ENCODE measurements around the gene PIP4K2A.

Gene PIP4K2A

DNA sequence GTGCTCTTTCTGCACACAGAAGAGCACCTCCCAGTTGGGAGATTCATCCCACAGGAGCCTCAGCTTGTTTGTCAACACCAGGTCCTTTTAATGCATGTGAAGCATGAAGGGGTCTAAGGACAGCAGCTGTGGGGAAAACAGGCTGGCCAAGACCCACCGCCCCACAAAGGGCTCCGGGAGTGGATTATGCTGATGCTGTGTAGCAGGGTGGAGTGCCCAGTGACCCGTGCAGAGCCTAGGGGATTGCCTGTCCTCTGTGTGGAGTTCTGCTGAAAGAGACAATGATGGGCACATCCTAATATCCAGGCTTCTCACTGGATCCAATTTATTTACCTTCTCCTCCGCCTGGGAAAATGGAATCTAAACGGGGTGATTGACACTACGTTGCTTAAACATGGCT is 74.0 kb downstream of the PIP4K2A start:
- no peak for DNase-seq (ENCODE audit: low read depth in 2 of 2)

DNA sequence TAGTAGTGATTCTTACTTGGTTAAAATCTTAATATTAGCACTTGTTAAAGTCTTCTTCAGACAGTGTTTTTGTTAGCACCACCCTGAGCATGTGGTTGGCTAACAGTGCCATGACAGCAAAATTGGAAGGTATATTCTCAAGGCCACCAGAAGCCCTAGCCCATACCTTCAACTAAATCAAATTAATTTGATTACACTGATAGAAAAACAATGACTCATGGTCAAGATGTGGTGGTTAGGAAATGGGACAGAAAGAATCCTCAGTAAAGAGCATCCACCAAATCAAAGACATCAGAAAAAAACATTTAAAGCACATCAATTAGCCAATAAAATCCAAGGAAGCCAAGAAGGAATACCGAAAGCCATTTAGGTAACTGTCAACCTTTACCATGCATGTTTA is 75.5 kb downstream of the PIP4K2A start:
- no peak for DNase-seq (ENCODE audit: low read depth in 2 of 2)

DNA sequence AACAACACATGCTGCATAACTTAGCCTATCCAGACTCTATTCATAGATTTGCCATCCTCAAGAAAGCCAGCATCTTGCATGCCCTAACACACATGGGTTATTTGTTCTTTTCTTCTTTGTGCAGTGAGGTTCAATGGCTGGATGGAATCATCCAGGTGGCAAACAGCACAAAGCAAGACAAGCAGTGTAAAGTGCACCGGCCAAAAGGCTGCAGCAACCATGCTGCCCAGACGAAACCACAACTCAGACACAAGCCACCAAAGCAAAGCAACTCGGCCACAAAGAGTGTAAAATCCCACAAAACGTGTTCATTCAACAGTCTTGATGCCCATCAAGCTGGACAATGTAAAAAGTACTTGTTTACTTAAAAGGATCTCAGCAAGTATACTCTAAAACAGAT is 76.9 kb downstream of the PIP4K2A start:
- no peak for DNase-seq (ENCODE audit: low read depth in 2 of 2)

DNA sequence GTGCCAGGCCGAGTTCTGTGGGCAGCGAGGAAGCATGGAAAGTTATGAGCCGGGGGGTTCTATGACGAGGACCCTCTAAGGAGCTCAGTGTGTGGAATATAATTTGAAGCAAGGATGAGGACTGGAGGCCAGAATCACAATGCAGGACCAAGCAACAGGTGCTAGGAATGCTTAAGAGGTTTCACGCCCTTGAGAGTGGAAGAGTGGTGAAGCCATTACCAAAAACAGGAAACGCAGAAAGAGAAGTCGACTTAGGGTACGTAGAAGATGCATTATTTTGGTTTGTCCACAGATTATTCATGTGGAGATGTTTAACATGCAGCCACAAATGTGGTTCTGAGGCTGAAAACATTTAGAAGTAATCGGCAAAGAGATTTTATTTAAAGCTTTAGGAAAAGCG is 78.7 kb downstream of the PIP4K2A start:
- no peak for DNase-seq (ENCODE audit: low read depth in 2 of 2)

DNA sequence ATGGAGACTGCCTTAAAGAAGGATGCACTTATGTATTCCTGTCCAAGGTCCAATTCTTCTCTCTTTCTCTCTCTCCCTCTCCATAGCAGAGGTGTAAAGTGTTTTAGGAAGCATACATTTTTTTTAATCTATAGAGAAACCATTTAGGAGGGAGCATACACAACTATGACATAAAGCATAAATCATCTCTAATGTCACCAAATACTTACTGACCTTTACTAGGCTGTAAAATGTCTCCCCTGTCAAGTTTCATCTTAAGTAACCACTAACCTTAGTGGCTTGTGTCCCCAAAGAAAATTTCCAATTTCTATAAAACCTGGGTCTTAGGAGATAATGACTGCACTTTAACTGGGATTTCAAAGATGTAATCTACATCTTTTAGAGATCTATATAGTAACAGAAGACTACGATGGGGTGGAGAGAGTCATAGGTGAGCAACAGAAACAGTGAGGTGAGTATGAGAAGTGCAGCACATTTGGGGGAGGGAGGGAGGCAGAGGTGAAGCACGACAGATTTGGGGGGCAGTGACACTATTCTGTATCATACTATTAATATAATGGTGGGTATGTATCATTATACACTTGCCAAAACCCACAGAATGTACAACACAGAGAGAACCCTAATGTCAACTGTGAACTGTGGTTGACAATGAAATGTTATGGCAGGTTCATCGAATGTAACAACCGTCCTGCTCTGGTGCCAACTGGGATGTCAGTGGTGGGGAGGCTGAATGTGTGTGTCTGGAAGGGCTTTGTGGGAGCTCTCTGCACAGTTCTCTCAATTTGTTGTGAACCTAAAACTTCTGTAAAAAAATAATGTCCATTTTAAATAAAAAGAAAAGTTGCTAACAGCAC is 79.5 kb downstream of the PIP4K2A start:
- no peak for DNase-seq (ENCODE audit: low read depth in 2 of 2)

DNA sequence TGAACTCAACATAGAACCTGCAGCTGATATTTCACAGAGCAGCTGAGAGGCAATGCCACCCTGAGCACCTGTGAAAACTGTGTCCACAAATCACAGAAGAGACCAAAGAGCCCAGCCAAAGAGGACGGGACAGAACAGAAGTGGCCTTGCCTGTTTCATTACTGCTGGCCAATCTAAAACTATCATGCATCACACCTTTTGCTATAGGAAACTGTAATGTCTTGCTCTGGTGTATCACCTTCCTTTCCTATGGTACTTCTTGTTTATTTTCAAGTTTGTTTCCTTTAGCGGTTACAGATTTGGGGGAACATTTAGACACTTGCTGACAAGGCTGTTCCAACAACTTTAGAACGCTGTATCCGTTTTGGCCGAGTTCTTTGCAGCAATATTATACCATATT is 80.3 kb downstream of the PIP4K2A start:
- no peak for DNase-seq (ENCODE audit: low read depth in 2 of 2)

DNA sequence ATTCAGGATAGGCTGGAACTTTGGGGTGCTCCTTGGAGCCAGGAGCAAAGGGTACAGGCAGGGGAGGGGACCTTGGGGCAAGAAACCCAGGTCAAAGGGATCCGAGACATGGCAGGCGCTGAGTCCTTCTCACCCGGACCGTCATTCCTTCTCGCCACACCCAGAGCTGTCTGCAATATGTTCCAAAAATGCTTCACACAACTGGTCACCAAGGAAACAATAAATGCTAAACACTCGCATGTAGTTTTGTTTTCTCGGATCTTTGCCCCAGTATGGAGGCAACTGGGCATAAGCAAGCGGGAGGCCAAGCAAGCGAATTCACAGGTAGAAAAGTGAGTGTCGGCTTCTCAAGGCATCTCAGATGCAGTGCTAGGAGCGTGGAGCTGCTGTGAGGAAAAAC is 80.8 kb downstream of the PIP4K2A start:
- DNase-seq (ENCODE audit: low read depth in 2 of 2), result no peak

DNA sequence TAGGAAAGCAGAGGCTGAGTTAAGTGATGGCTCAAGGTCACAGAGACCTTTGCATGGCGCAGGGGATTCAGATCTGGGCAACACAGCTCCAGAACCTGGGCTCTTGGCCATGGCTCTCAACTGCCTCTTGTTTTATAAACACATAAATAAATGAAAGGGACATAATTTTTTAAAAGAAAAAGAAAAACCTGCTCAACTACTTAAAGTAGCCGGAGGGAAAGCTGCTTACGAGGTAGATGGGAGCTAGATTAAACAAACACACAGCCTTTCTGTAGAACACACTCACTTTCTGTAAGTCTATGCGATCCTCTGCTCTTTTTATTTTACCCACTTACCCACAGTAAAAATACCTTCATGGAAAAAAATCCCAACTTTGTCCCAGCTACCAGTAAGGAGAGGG is 81.3 kb downstream of the PIP4K2A start:
- no peak for DNase-seq (ENCODE audit: low read depth in 2 of 2)

DNA sequence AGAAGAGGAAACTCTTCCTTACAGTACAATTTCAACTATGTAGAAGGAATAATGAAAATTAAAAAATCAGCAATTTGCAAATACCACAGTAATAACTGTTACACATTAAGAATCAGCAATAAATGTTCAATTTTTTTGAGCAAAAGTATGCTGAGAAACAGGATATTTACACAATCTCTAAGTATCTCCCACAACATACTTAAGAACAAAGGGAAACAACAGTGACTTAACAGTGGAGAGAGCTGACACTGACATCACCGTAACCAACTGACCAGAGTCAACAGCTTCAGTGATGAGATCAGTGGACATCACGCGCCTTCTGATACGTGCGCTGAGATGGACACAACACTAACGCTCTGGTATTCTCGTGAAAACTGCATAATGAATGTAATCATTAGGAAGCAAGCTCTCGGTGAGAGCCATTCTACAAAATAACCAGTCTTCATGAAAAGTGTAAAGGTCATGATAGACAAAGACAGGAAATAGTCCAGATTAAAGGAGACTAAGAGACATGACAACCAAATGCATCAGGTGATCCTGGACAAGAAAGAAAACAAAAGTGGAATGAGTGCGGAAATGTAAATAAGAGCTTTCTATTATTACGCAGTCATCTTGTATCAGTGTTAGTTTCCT is 82.6 kb downstream of the PIP4K2A start:
- DNase-seq (ENCODE audit: low read depth in 2 of 2), result no peak

DNA sequence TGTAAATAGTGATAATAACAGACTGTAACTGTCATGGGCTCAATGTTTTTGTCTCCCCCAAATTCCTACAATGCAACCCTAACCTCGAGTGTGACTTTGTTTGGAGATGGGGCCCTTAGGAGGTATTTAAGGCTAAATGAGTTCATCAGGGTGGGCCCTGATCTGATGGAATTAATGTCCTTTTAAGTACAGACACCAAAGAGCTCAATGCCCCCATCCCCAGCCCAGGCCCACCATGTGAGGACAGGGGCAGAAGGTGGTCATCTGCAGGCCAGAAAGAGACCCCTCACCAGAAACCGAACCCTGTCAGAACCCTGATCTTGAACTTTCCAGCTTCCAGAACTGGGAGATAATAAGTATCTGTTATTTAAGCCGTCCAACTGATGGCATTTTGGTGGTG is 83.2 kb downstream of the PIP4K2A start:
- no peak for DNase-seq (ENCODE audit: low read depth in 2 of 2)

DNA sequence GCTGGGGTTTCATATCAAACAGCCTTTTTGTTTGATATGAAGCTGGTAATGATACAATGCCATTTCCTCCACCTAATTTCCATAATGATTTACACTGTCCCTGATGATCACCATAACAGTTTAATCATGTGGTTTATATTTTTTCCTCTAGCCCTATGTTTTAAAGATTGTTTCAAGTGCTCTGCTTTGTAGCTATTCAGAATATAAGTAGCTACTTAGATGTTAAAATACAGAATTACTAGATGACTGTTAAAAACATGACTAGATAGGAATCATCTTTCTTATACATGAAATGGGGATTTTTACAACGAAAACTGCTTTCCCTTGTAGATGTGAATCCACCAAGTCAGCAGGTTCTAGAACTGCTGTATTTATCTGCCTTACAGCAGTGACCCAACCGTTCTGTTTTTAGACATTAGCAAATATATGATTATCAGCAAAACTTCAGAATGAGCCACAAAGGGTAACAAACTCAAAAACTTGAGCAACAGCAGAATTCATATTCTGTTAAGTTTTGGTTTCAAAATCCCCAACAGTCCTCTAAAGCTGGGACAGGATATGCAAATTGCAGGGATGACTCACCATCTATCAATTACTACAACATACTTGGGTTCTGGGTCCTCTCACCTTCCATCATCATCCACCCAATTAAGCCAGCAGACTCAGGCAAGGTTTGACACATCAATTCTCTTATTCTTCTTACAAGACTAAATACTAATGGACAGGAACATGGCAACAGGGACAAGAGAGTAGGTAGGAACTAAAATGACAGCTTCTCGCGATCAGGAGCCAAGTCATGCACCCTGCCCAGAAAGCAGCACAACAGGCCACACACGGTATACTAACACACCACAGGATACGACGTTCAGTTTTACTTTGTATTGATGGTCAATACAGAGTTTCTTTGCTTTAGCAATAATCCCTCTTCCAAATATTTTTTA is 83.9 kb downstream of the PIP4K2A start:
- peak in 1 of 2 donors; percentile 19 for DNase-seq (ENCODE audit: low read depth in 2 of 2)

DNA sequence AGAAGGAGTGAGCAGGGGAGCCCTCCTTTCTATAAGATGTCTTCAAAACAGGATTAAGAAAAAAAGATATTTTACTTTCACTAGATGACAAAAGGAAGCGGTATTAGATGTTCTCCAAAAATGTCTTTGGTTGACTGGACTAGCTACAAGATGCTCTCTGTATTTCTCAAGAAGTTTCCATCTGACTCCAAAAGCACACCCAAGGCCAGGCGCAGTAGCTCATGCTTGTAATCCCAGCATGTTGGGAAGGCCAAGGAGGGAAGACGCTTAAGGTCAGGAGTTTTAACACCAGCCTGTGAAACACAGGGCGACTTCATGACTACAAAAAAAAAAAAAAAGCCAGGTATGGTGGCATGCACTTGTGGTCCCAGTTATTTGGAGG is 84.5 kb downstream of the PIP4K2A start:
- no peak for DNase-seq (ENCODE audit: low read depth in 2 of 2)

DNA sequence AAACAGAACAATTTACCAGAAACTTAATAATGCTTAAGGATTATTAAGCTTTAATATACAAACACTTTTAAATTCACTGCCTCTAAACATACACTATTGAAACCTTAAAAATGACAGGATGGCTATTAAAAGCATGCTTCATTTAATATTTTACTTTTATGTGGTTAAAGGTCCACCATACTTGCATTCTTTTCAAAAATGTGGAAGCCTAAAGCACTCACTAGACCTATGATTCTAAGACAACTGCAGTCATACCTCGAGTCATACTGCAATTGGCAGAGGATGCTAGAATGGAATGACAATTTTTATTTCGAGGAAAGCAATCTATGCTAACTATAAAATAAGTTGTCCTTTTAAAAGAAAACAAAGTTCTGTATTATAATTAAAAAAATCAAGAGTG is 85.3 kb downstream of the PIP4K2A start:
- no peak for DNase-seq (ENCODE audit: low read depth in 2 of 2)

DNA sequence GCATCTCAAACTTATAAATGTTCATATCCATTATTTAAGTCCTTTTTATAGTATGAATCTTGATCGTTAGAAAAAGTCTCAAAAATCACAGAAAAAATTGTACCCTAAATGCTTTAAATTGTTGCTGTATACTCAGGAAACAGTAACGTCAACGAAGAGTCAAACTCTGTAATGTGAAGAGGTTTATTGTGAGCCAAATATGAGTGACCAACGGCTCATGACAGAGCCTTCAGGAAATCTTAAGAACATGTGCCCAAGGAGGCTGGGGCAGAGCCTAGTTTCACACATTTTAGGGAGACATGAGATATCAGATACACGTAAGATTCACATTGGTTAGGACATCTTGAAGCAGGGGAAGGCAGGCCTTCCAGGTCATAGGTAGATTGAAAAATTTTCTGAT is 86.1 kb downstream of the PIP4K2A start:
- DNase-seq (ENCODE audit: low read depth in 2 of 2), result no peak

DNA sequence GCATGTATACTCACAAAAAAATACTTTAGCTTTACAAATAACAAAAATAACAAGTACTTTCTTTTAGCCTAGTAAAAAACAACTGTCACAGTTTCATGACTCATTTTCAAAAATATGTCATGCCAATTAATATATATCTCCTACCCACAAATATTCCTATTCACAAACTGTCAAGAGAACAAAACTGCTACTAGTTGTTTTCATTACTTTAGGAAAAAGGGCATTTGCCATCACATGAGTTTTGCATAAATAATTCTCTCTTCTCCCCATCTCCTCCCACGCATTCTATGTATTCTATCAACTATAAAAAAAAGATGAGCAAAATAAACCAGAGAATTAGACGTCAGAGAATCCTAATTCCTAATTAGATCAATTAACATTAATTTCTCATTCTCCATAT is 87.6 kb downstream of the PIP4K2A start:
- no peak for DNase-seq (ENCODE audit: low read depth in 2 of 2)

DNA sequence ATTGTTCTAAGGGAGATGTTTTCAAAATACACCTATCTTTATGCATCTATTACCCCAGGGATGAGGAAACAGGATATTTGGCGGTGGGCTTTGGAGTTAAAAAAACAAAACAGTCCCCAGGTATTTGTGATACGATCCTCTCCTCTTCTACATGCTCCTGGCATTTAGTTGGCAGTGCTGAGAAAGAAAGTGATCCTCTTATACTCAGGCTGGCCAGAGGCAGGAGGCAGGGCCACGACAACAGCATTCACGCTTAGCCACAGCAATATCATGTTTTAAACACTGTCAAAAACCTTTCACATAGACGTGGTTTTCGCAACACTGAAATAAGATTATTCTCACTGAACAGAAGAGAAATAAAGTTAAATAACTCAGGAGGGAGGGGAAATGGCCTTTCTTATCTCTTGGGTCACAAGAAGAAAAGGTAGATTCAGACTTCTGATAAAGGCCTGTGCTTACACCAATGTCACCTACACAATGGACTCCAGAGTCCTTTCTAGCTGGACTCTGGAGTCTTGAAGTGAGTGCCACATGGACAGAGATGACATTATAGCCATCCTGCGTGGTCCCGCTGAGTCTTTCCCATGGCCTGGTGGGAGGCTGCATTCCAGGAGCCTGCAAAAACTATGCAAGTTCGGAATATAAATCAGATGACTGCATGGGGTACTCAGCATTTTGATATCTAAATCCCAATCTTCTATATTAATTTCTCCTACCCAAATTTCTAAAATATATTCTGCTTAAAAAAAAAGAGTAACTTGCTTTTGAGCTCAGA is 88.7 kb downstream of the PIP4K2A start:
- DNase-seq (ENCODE audit: low read depth in 2 of 2), result no peak

DNA sequence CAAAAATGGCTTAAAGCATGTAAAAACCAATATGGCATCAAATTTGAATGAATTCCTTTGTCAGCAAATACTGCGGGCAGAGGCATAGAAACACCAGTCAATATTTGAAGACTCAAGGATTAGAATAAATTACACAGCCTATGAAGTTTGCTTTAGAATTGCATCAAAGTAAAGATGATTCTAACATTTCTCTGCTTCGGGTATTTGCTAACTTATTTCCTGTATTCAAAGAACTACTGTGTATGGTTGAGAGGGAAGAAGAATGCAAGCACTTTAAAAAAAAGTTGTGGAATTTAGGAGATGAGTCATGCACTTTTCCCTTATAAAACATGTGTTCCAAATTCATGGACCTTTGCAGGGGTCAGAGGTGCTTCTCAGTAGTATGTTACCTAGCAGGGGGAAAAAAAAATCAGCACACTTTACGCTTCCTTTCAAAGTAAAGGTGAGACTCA is 90.1 kb downstream of the PIP4K2A start:
- DNase-seq (ENCODE audit: low read depth in 2 of 2), result no peak

DNA sequence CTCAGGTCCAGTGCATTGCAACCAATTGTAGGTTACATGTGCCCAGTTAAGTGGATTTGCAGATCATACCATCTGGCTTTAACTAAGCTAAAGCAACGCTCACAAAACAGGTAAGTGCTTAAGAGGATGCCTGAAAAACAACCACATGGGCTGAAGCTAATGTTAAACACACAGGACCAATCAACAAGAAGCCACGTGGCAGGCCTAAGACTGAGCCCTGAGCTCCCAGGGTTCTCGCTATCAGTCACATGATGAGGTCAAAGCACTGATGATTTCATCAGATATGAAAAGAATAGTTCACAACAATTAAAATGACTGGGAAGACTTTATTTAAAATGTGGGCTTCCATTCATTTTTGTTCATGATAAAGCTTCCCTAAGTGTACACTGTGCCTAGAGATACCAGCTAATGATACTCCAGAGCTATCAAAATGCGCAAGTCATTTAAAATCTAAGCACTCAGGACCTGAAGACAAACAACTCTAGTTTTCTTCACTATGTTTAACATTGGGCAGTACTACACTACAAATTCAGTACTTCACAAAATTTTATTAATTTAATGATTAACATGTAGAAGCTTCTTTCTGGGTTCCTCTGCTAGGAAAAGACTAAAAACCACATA is 90.6 kb downstream of the PIP4K2A start:
- DNase-seq (ENCODE audit: low read depth in 2 of 2), result no peak

DNA sequence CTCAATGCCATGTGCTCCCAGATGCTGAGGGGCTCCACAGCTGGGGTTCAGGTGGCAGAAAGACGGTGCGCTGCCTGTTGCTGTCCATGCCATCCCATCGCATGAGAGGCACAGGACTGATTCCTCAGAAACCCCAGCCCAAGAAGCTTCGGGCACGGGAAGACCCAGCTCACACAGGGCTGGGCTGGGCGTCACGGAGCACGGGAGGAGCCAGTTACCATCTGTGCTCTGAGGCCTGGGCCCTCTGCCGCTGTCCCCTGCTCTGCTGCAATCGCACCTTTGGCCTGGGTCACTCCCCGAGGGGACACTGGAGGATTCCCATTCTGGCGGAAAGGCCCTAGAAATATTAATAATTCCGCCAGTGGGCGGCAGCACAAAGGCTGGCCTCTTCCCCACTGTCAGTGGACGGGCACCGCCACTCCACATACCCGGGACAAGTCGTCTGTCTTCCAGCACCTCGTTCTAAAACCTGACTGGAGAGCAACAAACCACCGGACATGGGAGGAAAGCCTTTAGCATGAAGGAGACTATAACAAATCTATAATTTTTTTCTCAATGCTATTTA is 92.1 kb downstream of the PIP4K2A start:
- DNase-seq (ENCODE audit: low read depth in 2 of 2), result no peak

DNA sequence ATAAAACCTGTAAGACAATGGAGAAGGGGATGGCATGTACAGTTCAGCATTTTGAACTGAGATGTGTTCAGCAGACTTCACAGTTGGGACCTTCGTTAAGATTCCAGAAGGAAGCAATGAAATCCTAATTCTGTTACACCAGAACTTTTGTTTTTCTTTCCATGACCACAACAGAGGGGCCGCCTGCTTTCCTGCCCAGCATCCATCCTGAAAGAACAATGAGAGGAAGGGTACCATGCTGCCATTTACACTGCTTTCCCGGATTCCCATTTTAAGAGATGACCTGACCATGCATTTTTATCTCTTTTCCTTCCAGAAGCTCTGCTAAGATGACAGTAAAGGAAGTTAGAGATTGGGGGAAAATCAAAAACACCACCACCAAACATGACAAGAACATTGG is 92.7 kb downstream of the PIP4K2A start:
- DNase-seq (ENCODE audit: low read depth in 2 of 2), result no peak

DNA sequence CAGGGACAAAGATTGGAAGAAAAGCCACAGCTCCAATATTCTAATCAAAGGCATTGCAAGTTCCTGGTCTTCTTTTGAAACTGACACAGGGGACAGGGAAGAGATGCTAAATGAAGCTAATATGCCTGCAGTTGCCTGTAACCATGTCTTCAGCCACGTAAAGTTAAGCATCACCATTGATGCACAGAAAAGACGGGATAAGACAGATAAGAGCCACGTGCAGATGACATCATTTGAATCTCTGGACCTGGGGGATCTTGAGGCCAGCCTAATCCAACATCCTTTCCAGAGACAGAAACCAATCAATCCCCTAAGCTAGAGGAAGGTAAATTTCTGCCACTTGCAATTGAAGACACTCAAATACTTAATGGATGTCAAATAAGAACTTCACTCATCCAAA is 93.4 kb downstream of the PIP4K2A start:
- no peak for DNase-seq (ENCODE audit: low read depth in 2 of 2)
